Epidermal melanocyte (primary cell): ENCODE results near the gene ABI3.
A peak's percentile ranks its signal among the peaks of the same experiment; 100 is the strongest.
"Not testable (repeated sequence)": the region's sequence is repeated elsewhere in the genome, so short reads cannot be mapped to it uniquely, and the experiment has no call there.

Experiments
- DNase-seq: peaks from one replicate; pipeline ENCODE4 v3.0.0; 2011; ENCODE audit warnings: low spot score; ENCODE audit not compliant: insufficient read length

Gene ABI3

DNA sequence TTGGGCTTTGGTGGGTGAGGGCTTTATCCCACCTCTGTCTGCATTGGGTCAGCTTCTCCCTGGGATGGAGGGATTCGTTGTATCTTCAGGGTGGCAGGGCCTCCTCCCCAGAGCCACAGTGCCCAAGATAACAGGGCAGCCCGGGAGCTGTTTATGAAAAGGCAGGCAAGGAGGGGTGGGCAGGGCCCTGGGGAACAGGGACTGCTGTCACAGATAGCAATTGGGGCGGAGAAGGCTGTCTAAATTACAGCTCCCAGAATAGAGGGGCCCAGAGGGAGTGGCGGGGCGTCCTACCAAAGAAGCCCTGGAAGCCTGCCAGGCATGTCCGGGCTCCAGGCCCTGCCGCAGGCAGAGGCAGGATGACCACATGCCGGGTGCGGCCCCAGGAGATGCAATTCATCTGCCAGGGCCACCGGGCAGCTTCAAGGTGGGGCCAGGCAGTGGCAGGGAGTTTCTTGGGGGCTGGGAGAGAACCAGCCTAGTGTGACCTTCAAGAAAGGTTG is 38.8 kb downstream of the ABI3 start:
- DNase-seq, result no peak

GRCh38 chr17:49249890-49250522 is 39.5 kb downstream of the ABI3 start:
- DNase-seq, result no peak

GRCh38 chr17:49252148-49252695 is 41.7 kb downstream of the ABI3 start:
- no peak for DNase-seq

DNA sequence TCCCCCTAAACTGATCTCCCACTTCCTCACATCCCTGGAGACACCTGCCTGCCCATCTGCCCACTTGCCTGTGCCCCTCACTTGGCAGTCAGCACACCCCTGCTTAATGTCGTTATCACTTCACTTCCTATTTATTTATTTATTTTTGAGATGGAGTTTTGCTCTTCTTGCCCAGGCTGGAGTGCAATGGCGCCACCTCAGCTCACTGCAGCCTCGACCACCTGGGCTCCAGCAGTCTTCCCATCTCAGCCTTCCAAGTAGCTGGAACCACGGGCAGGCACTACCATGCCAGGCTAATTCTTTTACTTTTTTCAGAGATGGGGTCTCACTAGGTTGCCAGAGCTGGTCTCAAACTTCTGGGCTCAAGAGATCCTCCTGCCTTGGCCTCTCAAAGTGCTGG is 43.6 kb downstream of the ABI3 start:
- no peak for DNase-seq

- DNase-seq, result no peak
These were observed 44.6 kb downstream of the ABI3 start for GRCh38 chr17:49255125-49255524.

GRCh38 chr17:49258394-49258793 is 47.9 kb downstream of the ABI3 start:
- DNase-seq, result no peak

- no peak for DNase-seq
These were observed 49.1 kb downstream of the ABI3 start for GRCh38 chr17:49259663-49260010.

DNA sequence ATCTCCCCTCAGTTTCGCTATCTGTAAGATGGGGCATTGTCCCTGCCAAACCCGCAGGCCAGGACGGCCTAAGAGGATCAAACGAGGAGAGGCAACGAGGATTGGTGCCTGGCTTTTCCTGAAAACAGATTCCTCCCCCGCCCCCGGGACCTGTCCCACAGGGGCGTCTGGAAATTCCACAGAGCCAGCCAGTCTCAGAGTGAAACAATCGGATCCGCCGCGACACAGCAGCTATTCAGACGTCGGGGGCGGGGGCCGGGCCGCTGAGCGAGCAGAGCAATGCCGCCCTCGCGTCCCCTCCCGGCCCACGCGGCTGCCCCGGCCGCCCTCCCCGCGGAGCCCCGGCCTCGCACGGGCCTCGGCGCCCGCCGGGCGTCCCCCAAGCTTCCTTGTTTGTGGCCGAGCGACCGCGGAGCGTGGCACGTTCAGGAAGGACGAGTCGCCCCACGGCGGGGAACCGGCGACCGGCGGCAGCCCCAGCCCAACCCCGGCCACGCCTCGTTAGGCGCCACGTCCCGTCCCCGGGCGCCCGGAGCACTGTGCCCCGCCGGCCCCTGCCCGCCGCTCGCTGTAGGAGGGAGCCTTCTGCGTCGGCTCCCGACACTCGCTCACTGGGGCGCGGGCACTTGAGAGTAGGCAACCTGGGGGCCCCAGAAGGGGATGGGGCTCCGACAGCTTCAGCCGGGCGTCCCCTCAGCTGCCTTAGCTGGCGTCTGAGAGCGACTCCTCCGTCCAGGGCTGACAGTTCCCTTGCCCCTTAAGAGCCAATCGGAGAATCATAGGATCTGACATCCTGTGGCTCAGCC is 49.7 kb downstream of the ABI3 start:
- DNase-seq, result peak; percentile 34

DNA sequence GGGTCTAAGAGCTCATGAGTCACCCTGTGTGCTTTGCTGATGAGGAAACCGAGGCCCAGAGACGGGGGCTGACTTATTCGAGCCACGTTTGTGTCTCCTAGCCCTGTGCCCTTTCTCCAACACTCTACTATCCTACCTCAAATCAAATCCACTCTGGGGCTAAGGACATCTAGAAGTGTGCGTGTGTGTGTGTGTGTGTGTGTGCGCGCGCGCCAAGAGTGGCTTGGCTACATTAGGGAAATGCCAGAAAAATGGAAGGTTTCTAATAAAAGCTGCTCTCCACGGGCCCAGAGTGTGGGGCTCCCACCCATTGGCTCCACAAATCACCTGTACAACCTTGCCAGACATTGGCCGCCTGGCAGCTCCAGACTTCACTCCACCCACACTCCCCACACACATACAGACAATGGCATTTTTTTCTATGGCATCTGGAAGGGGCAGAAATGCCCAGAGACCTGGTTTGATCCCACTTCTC is 50.3 kb downstream of the ABI3 start:
- DNase-seq, result no peak

DNA sequence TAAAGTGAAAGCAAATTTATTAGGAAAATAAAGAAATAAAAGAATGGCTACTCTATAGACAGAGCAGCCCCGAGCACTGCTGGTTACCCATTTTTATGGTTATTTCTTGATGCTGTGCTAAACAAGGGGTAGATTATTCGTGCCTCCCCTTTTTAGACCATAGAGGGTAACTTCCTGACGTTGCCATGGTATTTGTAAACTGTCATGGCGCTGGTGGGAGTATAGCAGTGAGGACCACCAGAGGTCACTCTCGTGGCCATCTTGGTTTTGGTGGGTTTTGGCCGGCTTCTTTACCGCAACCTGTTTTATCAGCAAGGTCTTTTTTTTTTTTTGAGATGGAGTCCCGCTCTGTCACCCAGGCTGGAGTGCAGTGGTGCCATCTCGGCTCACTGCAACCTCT is 51.0 kb downstream of the ABI3 start:
- DNase-seq, result not testable (repeated sequence)

DNA sequence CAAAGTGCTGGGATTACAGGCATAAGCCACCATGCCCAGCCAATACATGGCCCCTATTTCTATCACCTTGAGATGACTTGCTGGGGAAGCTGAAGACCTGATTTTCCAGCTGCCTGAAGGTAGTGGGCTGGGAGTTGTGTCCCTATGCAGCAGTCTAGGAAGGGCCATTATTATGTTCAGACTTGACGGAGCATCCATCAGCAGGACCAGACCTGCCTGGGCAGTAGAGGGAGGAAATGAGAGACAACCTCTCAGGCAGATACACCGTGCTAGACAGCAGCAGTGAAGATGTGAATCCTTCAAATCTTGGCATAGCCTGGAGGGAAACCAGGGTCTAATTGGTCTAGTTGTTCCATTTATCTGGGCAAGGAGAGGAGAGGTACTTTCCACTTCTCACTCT is 55.7 kb downstream of the ABI3 start:
- no peak for DNase-seq

DNA sequence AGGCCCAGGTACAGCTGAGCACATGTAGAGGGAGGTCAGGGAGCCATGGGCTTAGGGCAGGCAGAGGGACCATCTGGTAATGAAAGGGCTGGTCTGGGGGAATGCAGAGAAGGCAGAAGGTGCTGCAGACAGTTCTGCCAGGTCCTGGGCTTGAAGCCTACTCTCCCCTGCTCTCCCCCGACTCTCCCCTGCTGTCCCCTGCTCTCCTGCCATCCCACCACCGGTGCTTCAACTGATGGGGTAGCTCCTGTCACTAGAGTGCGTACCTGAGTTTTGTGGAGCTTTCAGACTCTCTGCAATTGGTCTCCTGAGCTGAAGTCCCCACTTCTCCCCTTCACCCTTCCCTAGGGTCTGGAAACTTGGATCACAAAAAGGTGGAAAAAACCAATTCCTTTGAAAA is 57.4 kb downstream of the ABI3 start:
- no peak for DNase-seq

- DNase-seq, result no peak
These were observed 58.8 kb downstream of the ABI3 start for GRCh38 chr17:49269356-49269755.
